ENCODE data around the gene ALOX5. TPM values are rescaled to one million over a fixed set of nuclear protein-coding genes. Genes with fewer than 3 reads are reported as not detected.
"Not testable (repeated sequence)": the region's sequence is repeated elsewhere in the genome, so short reads cannot be mapped to it uniquely, and the experiment has no call there.

ALOX5 gene
- total and polyA plus RNA-seq, 11 donors = 1.3 to 36.1 (median 5.8) TPM

GRCh38 chr10:45408421-45409319, 34.7 kb downstream of the ALOX5 start:
- Histone ChIP-seq H3K4me3 (no peak overlapping the region), H3K27ac (peak overlapping the region in 1 of 12 donors; percentile 64), H3K27me3 (peaks cover 0 to 10% (median 0%) of the 10 kb centered on the region in 9 donors), H3K9me3 (no peaks in the 10 kb centered on the region), H3K36me3 (peaks cover 0 to 8% (median 0%) of the 10 kb centered on the region in 9 donors), H3K4me1 (peaks cover 0 to 58% (median 0%) of the 10 kb centered on the region in 12 donors)
- ATAC-seq = peak in 3 of 4 donors; percentile 33 to 65 (median 49)
- TF ChIP-seq POLR2A (IDR thresholded peaks at IDR 0.05) (no peak), CTCF (IDR thresholded peaks at IDR 0.05) (no peak)
- WGBS, 4 donors = 62 to 74% (median 73%) methylated on average over 5 of the region's 5 CpGs
- intact Hi-C loops (cut with DNase I) = loop anchor here in 1 of 10 donors (10.0 kb wide), 1 partner anchor 124 kb away; no protein-coding TSS in a partner anchor
- DNase-seq = no peak

GRCh38 chr10:45409347-45409746, 35.3 kb downstream of the ALOX5 start:
- not testable (repeated sequence) for H3K4me3 ChIP-seq, H3K9me3 ChIP-seq, H3K36me3 ChIP-seq, ATAC-seq, DNase-seq
- Histone ChIP-seq H3K27ac (peak overlapping the region in 1 of 12 donors; percentile 64), H3K4me1 (peaks cover 0 to 52% (median 0%) of the 10 kb centered on the region in 12 donors), H3K27me3 (peaks cover 0 to 10% (median 0%) of the 10 kb centered on the region in 9 donors)
- intact Hi-C loops (cut with DNase I) = loop anchor here in 1 of 10 donors (10.0 kb wide), 1 partner anchor 125 kb away; no protein-coding TSS in a partner anchor

- ATAC-seq (no peak), DNase-seq (no peak)
- Histone ChIP-seq H3K27ac (peak overlapping the region in 1 of 12 donors; percentile 64), H3K4me3 (no peak overlapping the region), H3K9me3 (no peaks in the 10 kb centered on the region), H3K27me3 (peaks cover 0 to 10% (median 0%) of the 10 kb centered on the region in 9 donors), H3K36me3 (peaks cover 0 to 8% (median 0%) of the 10 kb centered on the region in 9 donors), H3K4me1 (peaks cover 0 to 48% (median 0%) of the 10 kb centered on the region in 12 donors)
- no peak for TF ChIP-seq POLR2A (IDR thresholded peaks at IDR 0.05)
- no peak for TF ChIP-seq CTCF (IDR thresholded peaks at IDR 0.05)
- WGBS, 4 donors = 70 to 87% (median 85%) methylated on average over 1 of the region's 1 CpG
- intact Hi-C loops (cut with DNase I) = loop anchor here in 1 of 10 donors (10.0 kb wide), 1 partner anchor 125 kb away; no protein-coding TSS in a partner anchor
These were observed 35.8 kb downstream of the ALOX5 start for GRCh38 chr10:45409782-45410181.

GRCh38 chr10:45410489-45410806, 36.4 kb downstream of the ALOX5 start:
- Histone ChIP-seq H3K27ac (peak overlapping the region in 1 of 12 donors; percentile 15), H3K4me3 (no peak overlapping the region)
- WGBS, 4 donors = 68 to 81% (median 74%) methylated on average over 2 of the region's 2 CpGs

More at GRCh38 chr10:45410489-45410806, 36.4 kb downstream of the ALOX5 start:
- intact Hi-C loops (cut with DNase I) = no loop called here
- no peak for TF ChIP-seq CTCF (IDR thresholded peaks at IDR 0.05)
- no peak for TF ChIP-seq POLR2A (IDR thresholded peaks at IDR 0.05)
- Histone ChIP-seq H3K36me3 (peaks cover 0 to 8% (median 0%) of the 10 kb centered on the region in 9 donors), H3K9me3 (no peaks in the 10 kb centered on the region), H3K4me1 (peaks cover 0 to 41% (median 0%) of the 10 kb centered on the region in 12 donors), H3K27me3 (peaks cover 0 to 10% (median 0%) of the 10 kb centered on the region in 9 donors)
- DNase-seq (no peak), ATAC-seq (no peak)

Data from heart left ventricle (tissue), 16 donors.